GM06990 (cell line): ENCODE measurements around the gene ACSL3.
A peak's percentile ranks its signal among the peaks of the same experiment; 100 is the strongest.
"Not testable (repeated sequence)": the region's sequence is repeated elsewhere in the genome, so short reads cannot be mapped to it uniquely, and the experiment has no call there.

Source experiments
- DNase-seq: peaks from one replicate; pipeline ENCODE4 v3.0.0-alpha.2; 2011; ENCODE audit not compliant: insufficient read length; ENCODE audit errors: extremely low read depth
- H3K27me3 ChIP-seq: replicated peaks from 2 replicates; pipeline ENCODE4 v1.6.0; 2011; ENCODE audit warnings: low read length; ENCODE audit not compliant: control insufficient read depth, insufficient read depth
- H3K36me3 ChIP-seq: 2 replicates; pipeline ENCODE4 v1.5.1; 2011; ENCODE audit warnings: low read length; ENCODE audit not compliant: control insufficient read depth, insufficient read depth
- H3K4me3 ChIP-seq: replicated peaks from 2 replicates; pipeline ENCODE4 v1.5.1; 2011; ENCODE audit warnings: low read depth, mild to moderate bottlenecking, control low read depth, low read length
- TF ChIP-seq, protein P1 (sequence below): IDR thresholded peaks from 2 replicates; pipeline ENCODE4 v1.5.1; 2011; ENCODE audit warnings: low read length, control low read depth, mild to moderate bottlenecking, inconsistent platforms; ENCODE audit not compliant: insufficient read depth, poor library complexity, severe bottlenecking

ACSL3 gene

DNA sequence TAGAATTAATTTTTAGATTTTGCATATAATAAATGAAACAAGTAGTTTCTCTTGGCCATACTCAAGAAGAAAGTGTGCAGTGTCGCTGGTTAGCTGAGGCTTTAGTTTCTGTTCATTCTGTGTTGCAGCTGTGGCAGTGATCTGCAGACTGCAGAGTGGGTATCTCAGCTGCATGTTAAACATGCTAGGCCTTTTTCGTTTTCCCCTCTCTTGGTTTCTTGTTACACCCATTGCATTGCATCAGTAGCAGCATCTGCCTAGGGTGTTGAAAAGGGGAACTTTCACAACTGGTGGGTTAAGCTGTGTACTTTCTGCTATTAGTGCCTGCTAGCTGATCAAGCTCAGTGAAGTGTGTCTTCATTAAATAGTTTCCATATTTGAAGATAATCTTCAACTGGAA lies 51.3 kb downstream of the ACSL3 start:
- DNase-seq, result peak; percentile 81
- no peak overlapping the region; the same call in none of the 2 replicates for H3K4me3 ChIP-seq
- TF ChIP-seq, protein P1, sequence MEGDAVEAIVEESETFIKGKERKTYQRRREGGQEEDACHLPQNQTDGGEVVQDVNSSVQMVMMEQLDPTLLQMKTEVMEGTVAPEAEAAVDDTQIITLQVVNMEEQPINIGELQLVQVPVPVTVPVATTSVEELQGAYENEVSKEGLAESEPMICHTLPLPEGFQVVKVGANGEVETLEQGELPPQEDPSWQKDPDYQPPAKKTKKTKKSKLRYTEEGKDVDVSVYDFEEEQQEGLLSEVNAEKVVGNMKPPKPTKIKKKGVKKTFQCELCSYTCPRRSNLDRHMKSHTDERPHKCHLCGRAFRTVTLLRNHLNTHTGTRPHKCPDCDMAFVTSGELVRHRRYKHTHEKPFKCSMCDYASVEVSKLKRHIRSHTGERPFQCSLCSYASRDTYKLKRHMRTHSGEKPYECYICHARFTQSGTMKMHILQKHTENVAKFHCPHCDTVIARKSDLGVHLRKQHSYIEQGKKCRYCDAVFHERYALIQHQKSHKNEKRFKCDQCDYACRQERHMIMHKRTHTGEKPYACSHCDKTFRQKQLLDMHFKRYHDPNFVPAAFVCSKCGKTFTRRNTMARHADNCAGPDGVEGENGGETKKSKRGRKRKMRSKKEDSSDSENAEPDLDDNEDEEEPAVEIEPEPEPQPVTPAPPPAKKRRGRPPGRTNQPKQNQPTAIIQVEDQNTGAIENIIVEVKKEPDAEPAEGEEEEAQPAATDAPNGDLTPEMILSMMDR, result no peak
- no peaks in the 10 kb centered on the region for H3K27me3 ChIP-seq
- peaks cover 2% of the 10 kb centered on the region for H3K36me3 ChIP-seq

DNA sequence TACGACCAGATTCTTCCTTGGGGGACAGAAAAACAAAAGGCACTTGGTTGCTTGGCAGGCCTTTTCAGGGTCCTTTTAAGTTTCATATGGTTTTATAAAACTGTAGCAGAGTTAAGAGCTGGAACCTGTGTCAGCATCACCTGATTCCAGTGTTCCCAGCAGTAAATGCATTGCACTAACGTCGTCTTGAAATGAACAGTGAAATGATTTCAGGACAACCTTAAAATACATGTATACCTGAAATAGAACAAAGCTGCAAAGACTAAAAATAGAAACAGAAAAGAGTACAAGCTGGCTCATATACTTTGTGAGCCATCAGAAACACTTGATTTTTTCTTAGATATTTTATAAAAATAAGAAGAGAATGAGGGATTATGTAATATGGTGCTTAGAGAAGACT lies 51.9 kb downstream of the ACSL3 start:
- TF ChIP-seq, protein P1, result no peak
- DNase-seq, result no peak
- Histone ChIP-seq H3K36me3 (peaks cover 2% of the 10 kb centered on the region), H3K27me3 (no peaks in the 10 kb centered on the region), H3K4me3 (peak overlapping the region; percentile 29)

DNA sequence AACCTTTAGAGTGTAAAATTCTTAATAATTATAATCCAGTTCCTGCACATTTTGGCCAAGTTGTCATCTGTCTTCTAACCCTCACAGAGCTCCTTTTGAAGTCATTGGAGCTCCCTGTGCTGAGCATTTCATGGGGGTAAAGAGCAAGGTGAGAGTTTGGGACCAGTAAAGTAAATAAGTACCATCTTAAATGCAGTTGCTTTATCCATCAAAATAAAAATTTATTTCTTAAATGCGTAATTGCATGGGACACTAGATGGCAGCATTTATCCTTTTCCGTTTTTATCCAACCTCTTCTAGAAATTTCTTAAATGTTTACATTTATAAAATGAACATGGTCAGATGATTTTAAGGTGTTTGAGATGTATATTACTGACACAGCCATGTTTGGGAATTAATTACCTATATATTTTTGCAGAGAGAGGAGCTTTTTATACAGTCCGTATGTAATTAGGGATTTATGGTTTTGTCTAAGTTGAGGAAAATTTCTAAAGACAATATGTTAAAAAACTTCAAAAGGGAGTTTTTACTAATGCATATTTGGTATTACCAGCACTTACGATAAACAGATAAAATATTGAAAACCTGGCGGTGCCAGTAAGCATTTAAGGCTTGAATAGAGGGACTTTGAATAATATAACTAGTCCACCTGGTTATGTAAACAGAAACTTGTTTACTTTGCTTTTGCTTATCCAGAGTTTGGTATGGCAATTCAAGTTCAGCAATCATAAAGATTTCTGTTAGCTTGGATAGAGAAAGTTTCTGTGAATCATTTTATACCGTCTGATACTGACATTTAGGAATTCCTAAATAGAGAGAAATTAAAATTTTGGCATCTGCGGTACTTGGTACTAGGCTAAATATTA lies 54.5 kb downstream of the ACSL3 start:
- Histone ChIP-seq H3K4me3 (no peak overlapping the region), H3K36me3 (no peaks in the 10 kb centered on the region), H3K27me3 (no peaks in the 10 kb centered on the region)
- DNase-seq, result no peak
- TF ChIP-seq, protein P1, result peak; percentile 26

- TF ChIP-seq, protein P1, result no peak
- Histone ChIP-seq H3K36me3 (no peaks in the 10 kb centered on the region), H3K27me3 (no peaks in the 10 kb centered on the region), H3K4me3 (no peak overlapping the region)
- DNase-seq, result no peak
Observed at GRCh38 chr2:222916229-222917197, 55.7 kb downstream of the ACSL3 start.

GRCh38 chr2:222917212-222917611 lies 56.4 kb downstream of the ACSL3 start:
- not testable (repeated sequence) for H3K4me3 ChIP-seq, H3K36me3 ChIP-seq, H3K27me3 ChIP-seq, DNase-seq
